Fibroblast of mammary gland (primary cell): ENCODE results near the gene CPZ.

Experiments
- DNase-seq: peaks from one replicate; pipeline ENCODE4 v3.0.0-alpha.2; 2010; ENCODE audit warnings: low read depth
- H3K4me3 ChIP-seq: 2 replicates; pipeline ENCODE4 v1.5.1; 2011; ENCODE audit warnings: low read depth, mild to moderate bottlenecking, low read length, moderate library complexity; ENCODE audit not compliant: control insufficient read depth
- TF ChIP-seq, protein P1 (sequence below): conservative IDR thresholded peaks from 2 replicates; pipeline ENCODE4 v1.5.1; 2011; ENCODE audit warnings: low read depth, low read length, inconsistent platforms; ENCODE audit not compliant: control insufficient read depth, insufficient read depth

Gene CPZ

DNA sequence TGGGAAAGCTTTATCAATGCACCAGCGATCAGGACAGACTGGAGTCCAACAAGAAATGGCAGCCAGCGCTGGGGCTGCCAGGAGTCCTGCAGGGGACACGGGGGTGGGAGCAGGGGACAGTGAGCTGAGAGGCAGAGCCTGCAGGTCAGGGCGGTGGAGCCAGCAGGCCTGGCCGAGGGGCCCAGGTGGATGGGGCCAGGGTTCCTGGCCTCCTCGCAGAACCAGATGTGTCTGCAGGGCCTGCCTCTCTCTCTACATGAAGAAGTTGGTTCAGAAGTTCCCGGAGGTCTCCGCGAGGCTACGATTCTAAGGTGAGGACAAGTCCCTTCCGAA is 63.6 kb downstream of the CPZ start:
- TF ChIP-seq, protein P1, sequence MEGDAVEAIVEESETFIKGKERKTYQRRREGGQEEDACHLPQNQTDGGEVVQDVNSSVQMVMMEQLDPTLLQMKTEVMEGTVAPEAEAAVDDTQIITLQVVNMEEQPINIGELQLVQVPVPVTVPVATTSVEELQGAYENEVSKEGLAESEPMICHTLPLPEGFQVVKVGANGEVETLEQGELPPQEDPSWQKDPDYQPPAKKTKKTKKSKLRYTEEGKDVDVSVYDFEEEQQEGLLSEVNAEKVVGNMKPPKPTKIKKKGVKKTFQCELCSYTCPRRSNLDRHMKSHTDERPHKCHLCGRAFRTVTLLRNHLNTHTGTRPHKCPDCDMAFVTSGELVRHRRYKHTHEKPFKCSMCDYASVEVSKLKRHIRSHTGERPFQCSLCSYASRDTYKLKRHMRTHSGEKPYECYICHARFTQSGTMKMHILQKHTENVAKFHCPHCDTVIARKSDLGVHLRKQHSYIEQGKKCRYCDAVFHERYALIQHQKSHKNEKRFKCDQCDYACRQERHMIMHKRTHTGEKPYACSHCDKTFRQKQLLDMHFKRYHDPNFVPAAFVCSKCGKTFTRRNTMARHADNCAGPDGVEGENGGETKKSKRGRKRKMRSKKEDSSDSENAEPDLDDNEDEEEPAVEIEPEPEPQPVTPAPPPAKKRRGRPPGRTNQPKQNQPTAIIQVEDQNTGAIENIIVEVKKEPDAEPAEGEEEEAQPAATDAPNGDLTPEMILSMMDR: no peak
- no peak for DNase-seq
- H3K4me3 ChIP-seq: no peak overlapping the region

DNA sequence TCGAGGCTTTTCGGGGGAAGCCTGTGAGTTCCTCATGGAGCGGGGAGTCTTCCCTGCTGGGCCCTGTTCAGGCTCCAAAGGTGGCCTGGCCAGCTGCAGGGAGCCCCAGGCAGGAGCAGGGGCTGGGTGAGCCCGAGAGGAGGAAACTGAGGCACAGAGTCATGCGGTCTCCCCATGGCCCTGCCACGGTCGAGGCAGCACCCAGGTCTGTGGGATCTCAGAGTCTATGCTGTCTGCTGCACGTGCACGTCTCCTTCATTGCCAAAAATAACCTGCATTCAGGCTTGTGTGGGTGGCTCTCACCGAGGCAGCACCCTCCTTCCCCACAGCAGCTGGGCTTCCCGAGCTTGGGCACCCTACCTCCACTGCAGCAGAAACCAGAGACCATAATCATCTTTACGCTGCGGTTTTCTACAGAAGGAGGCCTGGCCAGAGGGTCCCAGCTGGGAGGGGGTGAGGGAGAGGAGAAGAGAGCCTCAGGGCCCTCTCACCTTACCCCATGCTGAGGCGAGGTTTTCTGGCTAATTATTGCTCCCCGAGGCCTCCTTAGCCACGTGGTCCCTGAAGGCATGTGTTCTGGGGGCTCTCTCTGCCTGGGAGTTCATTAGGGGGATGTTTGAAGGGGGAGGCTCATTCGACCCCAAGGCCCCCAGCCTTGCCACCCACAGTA is 64.3 kb downstream of the CPZ start:
- TF ChIP-seq, protein P1: no peak
- no peak overlapping the region for H3K4me3 ChIP-seq
- DNase-seq: no peak

DNA sequence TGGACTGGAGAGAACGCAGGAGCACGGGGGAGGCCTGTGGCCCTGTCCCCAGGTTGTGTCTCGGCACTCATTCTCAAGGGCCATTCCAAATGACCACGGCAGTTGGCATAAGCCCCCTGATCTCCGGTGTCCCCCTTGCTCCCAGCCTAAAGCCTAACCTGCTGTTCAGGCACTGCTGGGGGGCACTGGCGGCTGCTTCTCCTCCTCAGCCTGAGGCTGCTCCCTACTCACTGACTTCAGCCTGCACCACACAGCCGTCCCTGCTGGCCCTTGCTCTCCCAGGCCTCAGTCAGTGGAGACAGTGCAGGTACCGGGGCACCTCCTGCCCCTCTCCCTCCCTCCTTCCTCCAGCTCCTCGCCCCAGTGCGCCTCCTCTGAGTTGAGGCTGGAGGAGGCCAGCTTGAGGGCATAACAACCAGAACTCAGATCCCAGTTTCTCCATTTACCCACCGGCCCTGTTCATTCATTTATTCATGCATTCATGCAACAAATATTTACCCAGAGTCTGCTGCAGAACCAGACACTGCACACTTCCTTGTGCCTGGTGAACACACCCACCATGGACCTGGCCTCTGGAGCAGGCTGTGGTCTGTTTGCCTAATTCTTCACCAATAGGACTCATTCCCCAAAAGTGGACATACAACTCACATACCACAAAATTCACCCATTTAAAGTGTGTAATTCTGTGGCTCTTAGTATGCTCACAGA is 65.0 kb downstream of the CPZ start:
- TF ChIP-seq, protein P1: no peak
- H3K4me3 ChIP-seq: no peak overlapping the region
- DNase-seq: no peak

DNA sequence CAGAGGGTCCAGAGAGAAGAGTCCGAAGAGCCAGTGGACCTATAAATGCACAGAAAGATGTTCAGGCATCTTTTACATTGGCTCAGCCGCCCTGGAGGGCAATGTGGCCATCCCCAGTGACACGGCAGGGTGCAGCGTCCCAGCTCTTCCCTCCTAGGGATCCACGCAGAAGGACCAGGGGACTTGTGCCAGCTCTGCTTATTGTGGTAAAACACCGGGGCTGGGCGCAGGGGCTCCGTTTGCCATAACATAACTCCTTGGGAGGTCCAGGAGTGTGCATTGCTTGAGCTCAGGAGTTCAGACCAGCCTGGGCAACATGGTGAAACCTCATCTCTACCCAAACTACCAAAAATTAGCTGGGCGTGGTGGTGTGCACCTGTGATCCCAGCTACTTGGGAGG is 70.2 kb downstream of the CPZ start:
- no peak overlapping the region for H3K4me3 ChIP-seq
- DNase-seq: no peak
- TF ChIP-seq, protein P1: no peak

DNA sequence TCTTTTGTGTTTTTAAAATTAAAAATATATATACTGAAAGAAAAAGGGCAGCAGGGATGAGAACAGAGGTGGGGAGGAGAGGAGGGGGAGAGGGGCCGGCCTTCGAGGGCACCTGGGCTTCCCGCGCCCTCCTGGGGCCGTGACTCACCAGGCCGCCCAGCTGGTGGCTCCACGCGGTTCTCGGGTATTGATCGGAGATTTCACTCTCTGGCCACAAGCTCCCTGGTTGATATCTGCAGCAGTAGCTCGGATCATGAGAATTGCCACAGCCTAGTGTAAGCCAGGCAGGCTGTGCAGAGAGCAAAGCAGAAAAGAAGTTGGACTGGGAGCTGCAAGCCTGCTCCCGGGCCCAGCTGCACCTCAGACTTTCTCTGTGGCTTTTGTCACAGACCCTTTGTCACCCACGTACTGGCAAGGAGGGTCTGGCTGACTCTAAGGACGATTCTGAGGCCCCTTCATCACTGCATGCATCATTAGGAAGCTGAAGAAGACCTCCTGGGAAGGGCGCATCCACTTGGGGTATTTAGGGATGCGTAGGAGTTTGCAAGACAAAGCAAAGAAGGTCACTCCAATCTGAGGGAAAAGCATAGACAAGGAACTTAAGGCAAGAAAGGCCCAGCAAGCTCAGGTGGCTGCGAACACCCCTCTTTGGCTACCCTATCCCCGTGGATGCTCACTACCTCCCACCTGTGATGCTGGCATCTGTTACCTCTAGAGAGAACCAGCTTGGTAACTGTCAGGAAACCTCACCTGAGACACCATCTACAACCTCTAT is 71.7 kb downstream of the CPZ start:
- no peak for DNase-seq
- TF ChIP-seq, protein P1: no peak
- no peak overlapping the region for H3K4me3 ChIP-seq

DNA sequence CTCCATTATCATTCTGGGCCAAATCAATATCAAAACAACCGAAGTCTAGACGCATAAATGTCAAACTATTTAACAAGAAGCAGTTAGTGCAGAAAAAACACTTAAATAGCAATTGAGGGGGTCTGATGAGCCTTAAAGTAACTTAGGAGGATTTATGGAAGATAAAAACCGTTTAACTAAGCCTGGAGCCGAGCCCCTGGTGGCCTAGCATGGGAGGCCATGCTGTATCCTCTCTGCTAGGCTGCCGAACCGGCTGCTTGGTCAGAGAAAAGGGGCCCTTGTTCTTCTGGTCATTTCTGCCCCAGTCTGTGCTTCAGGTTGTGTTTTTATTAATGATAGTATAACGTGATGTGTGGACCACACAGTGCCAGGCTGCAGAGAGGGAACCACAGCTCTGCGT is 72.4 kb downstream of the CPZ start:
- DNase-seq: no peak
- TF ChIP-seq, protein P1: no peak
- no peak overlapping the region for H3K4me3 ChIP-seq
